Uterus (tissue), 4 donors: ENCODE results near the gene SERPINB10. TPM values are rescaled to one million over a fixed set of nuclear protein-coding genes. Genes with fewer than 3 reads are reported as not detected.

Source experiments
- DNase-seq, 2 donors: peaks; one replicate each; pipeline ENCODE4 v3.0.0-alpha.2; 2019 to 2020
- H3K27ac ChIP-seq, 2 donors: fragments of 200-600 bp; sonication (generic); 1 replicate in 1 of 2; 2 replicates in 1 of 2; pipeline ENCODE4 v1.5.1; 2016 to 2018
- H3K27me3 ChIP-seq, 2 donors: fragments of 200-600 bp; sonication (generic); one replicate each; pipeline ENCODE4 v1.5.1; 2018 to 2019; ENCODE audit warnings: control low read depth in 1 of 2
- H3K36me3 ChIP-seq, 2 donors: fragments of 200-600 bp; sonication (generic); one replicate each; pipeline ENCODE4 v1.5.1; 2019; ENCODE audit warnings: control low read depth in 1 of 2
- H3K4me1 ChIP-seq, 2 donors: fragments of 200-600 bp; sonication (generic); one replicate each; pipeline ENCODE4 v1.5.1; 2018 to 2019; ENCODE audit warnings: control low read depth in 1 of 2
- H3K4me3 ChIP-seq, 2 donors: fragments of 200-600 bp; sonication (generic); 1 replicate in 1 of 2; 2 replicates in 1 of 2; pipeline ENCODE4 v1.5.1; 2018 to 2019; ENCODE audit warnings: mild to moderate bottlenecking in 1 of 2
- H3K9me3 ChIP-seq, 2 donors: fragments of 200-600 bp; sonication (generic); one replicate each; pipeline ENCODE4 v1.5.1; 2019; ENCODE audit warnings: control low read depth in 1 of 2
- CTCF ChIP-seq, 4 experiments: fragments of 200-600 bp in 2 of 4; fragments of 450-650 bp in 2 of 4; sonication (generic) in 2 of 4; IDR thresholded peaks; one replicate each; pipeline ENCODE4 v1.5.1; 2016 to 2019; ENCODE audit warnings: antibody characterized with exemption in 4 of 4, mild to moderate bottlenecking in 2 of 4, moderate library complexity in 1 of 4
- POLR2A ChIP-seq, 2 donors: fragments of 450-650 bp; IDR thresholded peaks; one replicate each; pipeline ENCODE4 v1.6.1; 2016; ENCODE audit warnings: antibody characterized with exemption in 2 of 2, mild to moderate bottlenecking in 1 of 2, moderate library complexity in 1 of 2
- intact Hi-C: fragments of 100-400 bp; cut with DNase I; formaldehyde crosslinking; loops from one replicate; pipeline ENCODE4 v1.15.1; 2023; ENCODE audit warnings: low total_unique reads
- total RNA-seq, 4 donors: library from RNA; depleted of rRNA in 3 of 4; stranded (reverse); fragments of >200 nt in 3 of 4; gene quantifications; one replicate each; pipeline versions ENCODE4 v1.1.0 to v1.2.4, GENCODE V29; 2014 to 2023
- donor health status: DM: yes; HTN: yes; CAD: no.

The SERPINB10 gene
- total RNA-seq, 4 donors from 2014 or later: not detected

- no peak overlapping the region for H3K27ac ChIP-seq
- H3K4me3 ChIP-seq: no peak overlapping the region
- H3K4me1 ChIP-seq: no peaks in the 10 kb centered on the region
- TF ChIP-seq CTCF (IDR thresholded peaks at IDR 0.05): no peak
- TF ChIP-seq POLR2A (IDR thresholded peaks at IDR 0.05): no peak
- intact Hi-C loops: no loop called here
- no peaks in the 10 kb centered on the region for H3K36me3 ChIP-seq
- peaks cover 0 to 6% of the 10 kb centered on the region in 2 donors for H3K27me3 ChIP-seq
- no peaks in the 10 kb centered on the region for H3K9me3 ChIP-seq
- no peak for DNase-seq
Observed at GRCh38 chr18:63953811-63954210, 46.1 kb downstream of the SERPINB10 start.

- no peaks in the 10 kb centered on the region for H3K36me3 ChIP-seq
- H3K4me3 ChIP-seq: no peak overlapping the region
- H3K27me3 ChIP-seq: peaks cover 0 to 6% of the 10 kb centered on the region in 2 donors
- H3K4me1 ChIP-seq: no peaks in the 10 kb centered on the region
- TF ChIP-seq CTCF (IDR thresholded peaks at IDR 0.05) (no peak), POLR2A (IDR thresholded peaks at IDR 0.05) (no peak)
- H3K27ac ChIP-seq: no peak overlapping the region
- intact Hi-C loops: no loop called here
- no peaks in the 10 kb centered on the region for H3K9me3 ChIP-seq
- no peak for DNase-seq
Observed at GRCh38 chr18:63956755-63957154, 49.0 kb downstream of the SERPINB10 start.

- intact Hi-C loops: no loop called here
- H3K9me3 ChIP-seq: no peaks in the 10 kb centered on the region
- peaks cover 0 to 2% of the 10 kb centered on the region in 2 donors for H3K27me3 ChIP-seq
- no peaks in the 10 kb centered on the region for H3K36me3 ChIP-seq
- H3K27ac ChIP-seq: no peak overlapping the region
- TF ChIP-seq POLR2A (IDR thresholded peaks at IDR 0.05): no peak
- no peak for TF ChIP-seq CTCF (IDR thresholded peaks at IDR 0.05)
- no peak for DNase-seq
- H3K4me1 ChIP-seq: no peaks in the 10 kb centered on the region
- H3K4me3 ChIP-seq: no peak overlapping the region
Observed at GRCh38 chr18:63960891-63961290, 53.1 kb downstream of the SERPINB10 start.

GRCh38 chr18:63961435-63961980 is 53.8 kb downstream of the SERPINB10 start:
- DNase-seq: no peak
- Histone ChIP-seq H3K36me3 (no peaks in the 10 kb centered on the region), H3K27me3 (no peaks in the 10 kb centered on the region), H3K9me3 (no peaks in the 10 kb centered on the region), H3K4me1 (no peaks in the 10 kb centered on the region), H3K4me3 (no peak overlapping the region), H3K27ac (no peak overlapping the region)
- TF ChIP-seq POLR2A (IDR thresholded peaks at IDR 0.05): no peak
- TF ChIP-seq CTCF (IDR thresholded peaks at IDR 0.05): no peak
- intact Hi-C loops: no loop called here

- Histone ChIP-seq H3K36me3 (no peaks in the 10 kb centered on the region), H3K27me3 (no peaks in the 10 kb centered on the region), H3K9me3 (no peaks in the 10 kb centered on the region), H3K27ac (no peak overlapping the region), H3K4me1 (no peaks in the 10 kb centered on the region), H3K4me3 (no peak overlapping the region)
- TF ChIP-seq CTCF (IDR thresholded peaks at IDR 0.05) (no peak), POLR2A (IDR thresholded peaks at IDR 0.05) (no peak)
- intact Hi-C loops: no loop called here
- no peak for DNase-seq
Observed at GRCh38 chr18:63962137-63962536, 54.4 kb downstream of the SERPINB10 start.
